ENCODE measurements around the gene RASA3. TPM values are rescaled to one million over a fixed set of nuclear protein-coding genes. Genes with fewer than 3 reads are reported as not detected.

RASA3 gene
- total RNA-seq, 4 donors from 2014 or later = 25.0 to 43.1 (median 30.2) TPM

DNA sequence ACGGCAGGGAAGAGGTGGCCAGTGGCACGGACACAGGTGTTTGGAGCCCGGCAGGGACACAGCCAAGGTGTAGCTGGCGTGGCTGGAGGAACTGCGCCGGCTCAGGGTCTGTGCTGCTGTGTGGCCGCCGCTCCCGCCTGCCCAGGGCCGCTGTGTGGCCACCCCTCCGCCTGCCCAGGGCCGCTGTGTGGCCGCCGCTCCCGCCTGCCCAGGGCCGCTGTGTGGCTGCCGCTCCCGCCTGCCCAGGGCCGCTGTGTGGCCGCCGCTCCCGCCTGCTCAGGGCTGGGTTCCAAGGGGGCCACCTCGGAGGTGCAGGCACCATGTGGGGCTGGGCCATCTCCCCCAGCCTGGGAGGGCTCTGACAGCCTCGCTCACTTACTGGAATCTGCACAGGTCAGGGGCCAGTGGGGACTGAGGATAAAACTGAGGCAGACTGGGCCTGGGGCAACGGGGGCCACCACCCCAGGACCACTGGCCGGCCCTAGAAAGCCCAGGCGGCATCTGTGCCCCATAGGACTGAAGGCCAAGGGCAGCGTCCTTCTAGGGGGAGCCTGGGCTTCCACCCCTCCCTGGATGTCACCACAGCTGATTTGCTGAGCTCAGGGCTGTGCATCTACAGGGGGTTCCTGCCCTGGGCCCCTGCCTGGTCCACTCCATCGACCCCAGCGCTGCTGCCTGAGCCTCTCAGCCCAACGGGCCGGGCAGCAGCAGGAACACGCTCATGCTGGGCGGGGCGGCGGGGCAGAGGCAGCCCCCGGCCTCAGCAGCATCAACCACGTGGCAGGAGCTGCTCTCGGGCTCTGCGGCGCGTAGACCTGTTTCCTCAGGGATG, 180.1 kb downstream of the RASA3 start:
- no CpG with 5 or more reads among the region's 42 CpGs for WGBS, 2 donors (ENCODE audit: low coverage in 1 of 2)
- Histone ChIP-seq H3K36me3 (peaks cover 0 to 10% of the 10 kb centered on the region in 2 donors), H3K4me3 (no peak overlapping the region), H3K27ac (no peak overlapping the region), H3K4me1 (peaks cover 0 to 21% (median 8%) of the 10 kb centered on the region in 3 donors), H3K9me3 (no peaks in the 10 kb centered on the region), H3K27me3 (no peaks in the 10 kb centered on the region)
- no peak for ATAC-seq
- TF ChIP-seq POLR2A (IDR thresholded peaks at IDR 0.05) (no peak), EP300 (IDR thresholded peaks at IDR 0.05) (no peak), CTCF (IDR thresholded peaks at IDR 0.05) (no peak), POLR2AphosphoS5 (IDR thresholded peaks at IDR 0.05) (no peak)

- Histone ChIP-seq H3K27ac (peak overlapping the region in 2 of 4 donors; percentile 38 to 70), H3K4me3 (peak overlapping the region in 1 of 2 donors; percentile 40), H3K4me1 (peaks cover 0 to 31% (median 8%) of the 10 kb centered on the region in 3 donors), H3K27me3 (no peaks in the 10 kb centered on the region), H3K36me3 (peaks cover 0 to 10% of the 10 kb centered on the region in 2 donors), H3K9me3 (no peaks in the 10 kb centered on the region)
- WGBS, 2 donors (ENCODE audit: low coverage in 1 of 2) = 60 to 79% methylated on average over 1 to 3 of the region's 42 CpGs
- TF ChIP-seq CTCF (IDR thresholded peaks at IDR 0.05) (peak in 3 of 4 experiments; percentile 93 to 97 (median 94)), POLR2AphosphoS5 (IDR thresholded peaks at IDR 0.05) (no peak)
- peak; percentile 94 for ATAC-seq
Observed at GRCh38 chr13:113951246-113951999, 181.0 kb downstream of the RASA3 start.

GRCh38 chr13:113950451-113951245, 181.8 kb downstream of the RASA3 start:
- peaks cover 0 to 10% of the 10 kb centered on the region in 2 donors for H3K36me3 ChIP-seq
- no peak for TF ChIP-seq POLR2AphosphoS5 (IDR thresholded peaks at IDR 0.05)
- TF ChIP-seq EP300 (IDR thresholded peaks at IDR 0.05) = no peak
- no peak for TF ChIP-seq POLR2A (IDR thresholded peaks at IDR 0.05)
- no peak for TF ChIP-seq CTCF (IDR thresholded peaks at IDR 0.05)
- H3K4me1 ChIP-seq = peaks cover 0 to 32% (median 8%) of the 10 kb centered on the region in 3 donors
- peak overlapping the region in 1 of 2 donors; percentile 40 for H3K4me3 ChIP-seq
- peak overlapping the region in 1 of 4 donors; percentile 70 for H3K27ac ChIP-seq
- H3K9me3 ChIP-seq = no peaks in the 10 kb centered on the region
- H3K27me3 ChIP-seq = no peaks in the 10 kb centered on the region
- WGBS, 2 donors (ENCODE audit: low coverage in 1 of 2) = 38% methylated on average over 4 of the region's 24 CpGs; no CpG with 5 or more reads in 1 of the 2 donors
- peak; percentile 22 for ATAC-seq

- Histone ChIP-seq H3K4me1 (peaks cover 0 to 32% (median 8%) of the 10 kb centered on the region in 3 donors), H3K9me3 (no peaks in the 10 kb centered on the region), H3K27me3 (no peaks in the 10 kb centered on the region), H3K36me3 (peaks cover 0 to 8% of the 10 kb centered on the region in 2 donors), H3K27ac (no peak overlapping the region), H3K4me3 (no peak overlapping the region)
- ATAC-seq = no peak
- WGBS, 2 donors (ENCODE audit: low coverage in 1 of 2) = 86% methylated on average over 1 of the region's 5 CpGs; no CpG with 5 or more reads in 1 of the 2 donors
- TF ChIP-seq CTCF (IDR thresholded peaks at IDR 0.05) (no peak), POLR2AphosphoS5 (IDR thresholded peaks at IDR 0.05) (no peak), EP300 (IDR thresholded peaks at IDR 0.05) (no peak), POLR2A (IDR thresholded peaks at IDR 0.05) (no peak)
Observed at GRCh38 chr13:113949546-113949945, 182.9 kb downstream of the RASA3 start.

Data from gastroesophageal sphincter (tissue), 4 donors.